ENCODE measurements around the gene SOHLH1.

GRCh38 chr9:135676891-135677290 is 22.4 kb downstream of the SOHLH1 start:
- TF ChIP-seq CTCF (IDR thresholded peaks at IDR 0.05) (no peak), POLR2A (IDR thresholded peaks at IDR 0.05) (no peak), EP300 (IDR thresholded peaks at IDR 0.05) (no peak), POLR2AphosphoS5 (IDR thresholded peaks at IDR 0.05) (no peak)
